GM20431 (cell line): Measurements from ENCODE around the gene ASCL2.

Experiments used
- in situ Hi-C: fragments of 300-500 bp; cut with MseI, MboI; formaldehyde crosslinking; loops from one replicate; pipeline ENCODE4 v1.15.0; 2020; ENCODE audit warnings: low sequenced_read_pairs; ENCODE audit not compliant: unreplicated experiment

ASCL2 gene, protein sequence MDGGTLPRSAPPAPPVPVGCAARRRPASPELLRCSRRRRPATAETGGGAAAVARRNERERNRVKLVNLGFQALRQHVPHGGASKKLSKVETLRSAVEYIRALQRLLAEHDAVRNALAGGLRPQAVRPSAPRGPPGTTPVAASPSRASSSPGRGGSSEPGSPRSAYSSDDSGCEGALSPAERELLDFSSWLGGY

DNA sequence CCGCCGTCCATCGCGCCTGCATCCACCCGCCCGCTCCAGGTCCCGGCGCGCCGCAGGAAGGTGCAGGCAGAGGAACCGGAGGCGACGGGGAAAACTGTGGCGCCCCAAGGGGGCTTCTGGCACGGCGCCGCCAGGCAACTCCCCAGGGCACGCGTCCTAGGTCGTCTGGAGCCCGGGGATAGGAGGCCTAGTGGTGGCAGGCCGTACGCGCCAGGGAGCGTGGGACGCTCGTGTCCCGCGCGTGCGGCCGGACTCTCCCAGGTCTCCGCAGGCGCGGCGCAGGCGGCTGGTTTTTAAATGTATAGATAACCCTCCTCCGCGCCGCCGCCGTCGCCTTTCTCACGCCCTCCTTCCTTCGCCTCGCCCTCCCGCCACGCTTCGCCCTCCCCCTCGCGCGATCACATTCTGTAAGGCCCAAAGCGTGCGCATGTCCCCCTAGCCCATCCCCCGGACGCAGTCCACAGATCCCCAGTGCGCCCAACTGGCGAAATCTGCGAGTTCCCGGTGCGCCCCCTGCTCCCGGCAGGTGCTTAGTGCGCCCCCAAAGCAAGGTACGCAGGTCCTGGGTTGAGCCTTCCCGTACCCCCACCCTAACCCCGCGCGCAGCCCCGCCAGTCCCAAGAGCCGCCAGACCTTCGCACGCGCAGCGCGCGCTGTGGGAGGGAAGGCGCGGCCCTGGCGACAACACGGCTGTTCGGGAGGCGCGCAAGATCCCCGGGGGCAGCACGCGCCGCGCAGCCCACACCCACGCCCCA is at the start of gene ASCL2:
Gene ASCL2, minus strand, starts transcription at position 267 of the 755 bp plus-strand sequence. Its CDS starts 256 bp downstream, at position 11.
- in situ Hi-C loops = no loop called here

DNA sequence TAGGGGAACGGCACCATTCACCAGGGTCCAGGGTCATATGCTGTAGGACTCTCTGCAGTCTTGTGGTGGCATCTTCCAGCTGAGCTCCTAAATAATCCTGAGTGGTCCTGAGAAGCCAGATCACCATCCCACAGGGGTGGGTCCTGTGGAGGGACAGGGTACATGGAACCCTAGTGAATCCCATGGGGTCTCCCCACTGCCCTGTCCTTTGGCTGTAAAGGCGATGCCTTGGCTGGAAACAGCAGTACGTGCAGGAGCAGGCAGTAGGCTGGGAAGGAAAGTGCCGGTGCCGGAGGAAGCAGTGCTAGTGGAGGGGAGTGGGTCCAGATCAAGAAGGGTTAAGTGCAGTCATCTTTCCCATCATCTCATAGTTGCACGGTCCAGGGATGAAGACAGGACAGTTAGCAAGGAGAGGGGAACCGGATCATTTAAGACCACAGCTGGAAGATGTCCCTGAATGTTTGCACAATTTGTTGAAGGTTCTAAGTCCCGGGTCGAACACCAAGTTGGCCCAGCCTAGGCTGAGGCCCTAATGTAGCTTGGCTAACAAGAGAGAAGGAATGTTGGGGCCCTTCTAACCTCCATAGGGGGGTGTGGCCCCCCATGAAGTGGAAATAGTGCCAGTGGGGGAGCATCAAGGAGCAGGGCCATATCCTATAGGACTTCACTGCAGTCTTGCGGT is 49.5 kb upstream of the ASCL2 start:
- in situ Hi-C loops = loop anchor here (10.0 kb wide), 1 partner anchor 105 kb away; no protein-coding TSS in a partner anchor

DNA sequence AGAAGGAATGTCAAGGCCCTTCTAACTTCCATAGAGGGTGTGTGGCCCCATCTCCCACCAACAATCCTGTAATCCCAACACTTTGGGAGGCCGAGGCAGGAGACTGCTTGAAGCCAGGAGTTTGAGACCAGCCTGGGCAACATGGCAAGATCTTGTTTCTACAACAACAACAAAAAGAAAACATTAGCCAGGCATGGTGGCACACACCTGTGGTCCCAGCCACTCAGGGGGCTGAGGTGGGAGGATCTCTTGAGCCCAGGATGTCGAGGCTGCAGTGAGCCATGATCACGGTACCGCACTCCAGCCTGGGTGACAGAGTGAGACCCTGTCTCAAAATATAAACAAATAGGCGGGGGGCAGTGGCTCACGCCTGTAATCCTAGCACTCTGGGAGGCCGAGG is 48.3 kb upstream of the ASCL2 start:
- in situ Hi-C loops = loop anchor here (10.0 kb wide), 1 partner anchor 106 kb away; no protein-coding TSS in a partner anchor

DNA sequence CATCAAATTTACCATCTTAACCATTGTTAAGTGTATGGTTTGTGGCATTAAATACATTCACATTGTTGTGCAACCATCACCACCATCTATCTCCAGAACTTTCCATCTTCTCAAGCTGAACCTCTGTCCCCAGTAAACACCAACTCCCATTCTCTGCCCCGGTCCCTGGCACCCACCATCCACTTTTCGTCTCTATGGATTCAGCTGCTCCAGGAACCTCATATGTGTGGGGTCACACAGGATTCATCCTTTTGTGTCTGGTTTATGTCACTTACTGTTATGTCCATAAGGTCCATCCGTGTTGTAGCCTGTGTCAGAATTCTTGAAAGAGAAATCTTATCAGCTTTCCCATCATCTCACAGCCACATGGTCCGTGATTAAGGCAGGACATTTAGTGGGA is 47.7 kb upstream of the ASCL2 start:
- in situ Hi-C loops = loop anchor here (10.0 kb wide), 1 partner anchor 107 kb away; no protein-coding TSS in a partner anchor

DNA sequence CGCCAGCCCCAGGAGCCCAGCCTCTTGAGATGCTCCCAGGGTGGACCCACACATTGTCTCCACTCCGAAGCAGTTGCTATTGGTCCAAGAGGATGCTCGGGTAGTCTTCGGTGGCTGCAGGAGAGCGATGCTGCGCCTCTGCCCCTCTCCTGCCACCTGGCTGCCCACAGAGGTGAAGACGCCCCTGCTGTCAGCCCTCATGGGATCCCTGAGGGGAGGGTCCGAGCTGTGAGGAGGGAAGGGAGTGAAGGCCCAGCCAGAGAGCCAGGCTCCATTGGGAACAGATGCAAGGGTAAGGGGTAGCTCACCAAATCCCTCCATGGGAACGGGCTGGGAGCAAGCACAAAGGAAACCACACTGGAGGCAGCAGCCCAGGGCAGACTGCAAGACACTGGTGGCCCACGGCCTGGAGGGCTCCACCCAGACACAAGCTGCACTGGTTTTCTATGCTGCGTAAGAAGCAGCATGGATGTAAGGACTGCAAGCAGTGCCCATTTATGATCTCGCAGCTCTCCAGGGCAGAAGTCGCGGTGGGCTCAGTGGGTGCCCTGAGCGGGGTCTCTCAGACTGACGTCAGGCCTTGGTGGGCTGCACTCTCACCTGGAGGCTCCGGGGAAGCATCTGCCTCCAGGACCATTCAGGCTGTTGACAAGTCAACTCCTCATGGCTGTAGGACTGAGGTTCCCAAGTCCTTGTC is 47.1 kb upstream of the ASCL2 start:
- in situ Hi-C loops = loop anchor here (10.0 kb wide), 1 partner anchor 107 kb away; no protein-coding TSS in a partner anchor

DNA sequence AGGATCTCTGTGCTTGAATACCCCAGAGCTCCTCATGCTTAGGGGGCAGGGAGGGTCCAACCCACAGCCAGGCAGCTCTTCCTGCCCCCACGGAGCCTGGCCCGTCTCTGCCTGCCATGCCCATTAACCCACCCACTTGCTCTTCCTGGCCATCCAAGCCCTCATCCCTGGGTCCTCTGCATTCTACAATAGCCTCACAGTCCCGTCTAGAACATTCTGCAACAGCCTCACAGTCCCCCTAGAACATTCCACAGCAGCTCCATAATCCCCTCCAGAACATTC is 46.5 kb upstream of the ASCL2 start:
- in situ Hi-C loops = loop anchor here (10.0 kb wide), 1 partner anchor 108 kb away; no protein-coding TSS in a partner anchor

DNA sequence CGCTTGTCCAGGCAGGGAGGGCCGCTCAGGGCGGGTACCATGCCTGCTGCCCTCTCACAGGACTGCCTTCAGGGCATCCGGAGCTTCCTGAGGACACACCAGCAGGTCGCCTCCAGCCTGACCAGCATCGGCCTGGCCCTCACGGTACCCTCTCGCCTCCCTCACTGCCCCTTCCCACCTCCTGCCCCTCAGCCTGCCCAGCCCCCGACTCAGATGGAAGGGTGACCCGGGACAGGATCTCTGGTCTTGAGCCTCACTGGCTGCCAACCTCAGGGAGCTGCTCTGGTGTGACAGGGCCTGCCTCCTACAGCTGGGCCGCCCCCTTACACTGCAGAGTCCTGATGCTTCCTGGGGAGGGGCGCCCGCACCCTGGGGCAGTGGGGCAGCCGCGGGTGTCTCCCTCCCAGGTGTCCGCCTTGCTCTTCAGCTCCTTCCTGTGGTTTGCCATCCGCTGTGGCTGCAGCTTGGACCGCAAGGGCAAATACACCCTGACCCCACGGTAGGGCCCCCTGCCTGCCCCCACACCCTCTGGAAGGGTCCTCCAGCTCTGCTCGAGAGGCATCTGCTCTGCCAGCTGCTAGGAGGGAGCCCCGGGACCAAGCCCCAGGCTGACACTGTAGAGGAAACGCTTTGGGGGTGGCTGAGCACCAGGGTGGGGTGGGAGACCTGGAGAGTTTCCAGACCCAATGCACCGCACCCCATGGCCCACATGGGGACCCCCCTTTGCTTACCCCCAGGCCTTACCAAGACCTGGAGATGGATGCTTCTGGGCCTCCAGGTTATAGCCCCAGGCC is 46.0 kb upstream of the ASCL2 start:
- in situ Hi-C loops = loop anchor here (10.0 kb wide), 1 partner anchor 108 kb away; no protein-coding TSS in a partner anchor

DNA sequence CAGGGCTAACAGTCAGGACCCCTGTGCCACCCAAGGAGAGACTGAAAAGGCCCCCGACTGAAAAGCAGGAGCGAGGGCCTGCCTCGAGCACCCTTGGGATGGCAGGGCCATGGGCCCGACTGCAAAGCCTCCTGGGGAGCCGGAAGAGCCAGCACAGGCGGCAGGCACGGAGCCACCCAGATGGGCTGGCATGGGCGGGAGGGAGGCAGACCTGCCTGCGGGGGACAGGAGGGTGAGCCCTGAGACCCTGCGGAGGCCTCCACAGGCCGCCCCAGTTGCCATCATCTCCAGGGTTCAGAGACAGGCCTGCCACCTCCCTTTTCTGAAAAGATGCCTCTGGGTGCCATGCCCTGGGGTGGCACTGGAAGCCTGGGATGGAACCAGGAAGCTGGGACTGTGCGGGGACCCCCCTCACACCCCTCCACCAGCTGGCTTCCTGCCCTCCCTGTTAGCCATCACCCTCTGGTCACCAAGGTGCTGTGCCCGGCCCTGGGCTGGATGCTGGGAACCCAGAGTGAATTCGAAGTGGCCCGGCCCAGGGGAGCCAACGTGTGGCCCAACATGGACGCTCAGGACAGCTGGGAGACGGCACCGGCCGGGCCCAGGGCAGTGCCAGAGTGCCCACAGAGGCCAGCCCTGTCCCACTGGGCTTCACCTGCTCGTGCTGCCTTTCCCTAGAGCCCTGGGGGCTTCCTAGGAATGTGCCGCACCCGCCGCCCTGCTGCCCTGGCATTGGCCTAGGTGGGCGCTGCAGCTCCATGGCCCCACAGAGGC is 45.2 kb upstream of the ASCL2 start:
- in situ Hi-C loops = loop anchor here (10.0 kb wide), 1 partner anchor 109 kb away; no protein-coding TSS in a partner anchor

DNA sequence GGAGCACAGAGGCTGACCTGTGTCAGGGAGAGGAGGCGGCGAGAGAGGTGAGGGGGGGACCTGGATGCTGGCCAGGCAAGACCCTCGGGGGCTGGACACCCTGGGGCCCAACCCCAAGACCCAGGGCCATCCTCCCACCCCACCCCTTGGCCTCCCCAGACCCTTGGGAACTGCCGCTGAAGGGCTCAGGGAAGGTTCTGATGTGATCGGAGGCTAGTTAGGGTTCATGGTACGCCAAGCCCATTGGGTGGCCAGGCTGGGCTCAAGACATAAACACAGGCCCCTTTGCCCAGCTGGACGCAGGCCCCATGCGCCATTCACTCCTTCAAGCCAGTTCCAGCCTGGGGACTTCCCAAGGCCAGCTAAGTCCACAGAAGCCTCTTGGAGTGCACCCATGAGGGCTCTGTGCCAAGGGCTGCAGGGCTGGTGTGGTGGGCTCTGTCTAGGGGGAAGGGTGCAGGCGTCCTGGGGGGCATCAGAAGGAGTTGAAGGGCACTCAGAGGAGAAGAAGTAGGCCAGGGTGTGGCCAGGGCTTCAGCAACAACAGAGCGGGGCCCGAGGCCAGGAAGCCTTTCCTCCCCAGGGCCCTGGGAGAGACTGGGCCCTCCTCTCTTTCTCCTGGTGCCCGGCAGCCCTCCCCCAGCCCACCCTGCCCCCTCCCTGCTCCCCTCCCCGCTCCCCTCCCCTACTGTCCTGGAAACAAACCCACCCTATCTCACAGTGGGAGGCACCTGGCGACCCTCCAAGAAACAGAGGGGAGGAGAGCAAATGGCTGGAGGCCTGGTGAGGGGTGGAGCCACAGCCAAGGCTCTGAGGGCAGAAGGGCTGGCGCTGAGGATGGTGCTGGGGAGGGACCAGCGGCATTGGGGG is 44.4 kb upstream of the ASCL2 start:
- in situ Hi-C loops = loop anchor here (10.0 kb wide), 1 partner anchor 110 kb away; no protein-coding TSS in a partner anchor

DNA sequence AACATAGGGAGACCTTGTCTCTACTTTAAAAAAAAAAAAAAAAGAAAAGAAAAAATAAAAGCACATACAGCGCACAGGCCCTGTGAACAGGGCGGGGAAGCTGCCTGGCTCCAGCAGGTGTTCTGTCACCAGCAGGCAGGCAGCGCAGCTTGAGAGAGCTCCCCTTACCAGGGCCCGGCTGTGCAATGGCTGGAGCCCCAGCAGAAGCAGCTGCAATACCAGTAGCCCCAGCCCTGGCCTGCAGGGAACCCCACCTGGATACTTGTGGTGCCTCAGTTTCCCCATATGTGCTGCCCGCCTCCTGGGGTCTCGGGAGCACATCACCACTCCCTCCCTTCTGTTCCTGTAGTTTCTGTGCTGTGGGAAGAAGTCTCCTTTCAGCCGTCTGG is 43.7 kb upstream of the ASCL2 start:
- in situ Hi-C loops = loop anchor here (10.0 kb wide), 1 partner anchor 111 kb away; no protein-coding TSS in a partner anchor

DNA sequence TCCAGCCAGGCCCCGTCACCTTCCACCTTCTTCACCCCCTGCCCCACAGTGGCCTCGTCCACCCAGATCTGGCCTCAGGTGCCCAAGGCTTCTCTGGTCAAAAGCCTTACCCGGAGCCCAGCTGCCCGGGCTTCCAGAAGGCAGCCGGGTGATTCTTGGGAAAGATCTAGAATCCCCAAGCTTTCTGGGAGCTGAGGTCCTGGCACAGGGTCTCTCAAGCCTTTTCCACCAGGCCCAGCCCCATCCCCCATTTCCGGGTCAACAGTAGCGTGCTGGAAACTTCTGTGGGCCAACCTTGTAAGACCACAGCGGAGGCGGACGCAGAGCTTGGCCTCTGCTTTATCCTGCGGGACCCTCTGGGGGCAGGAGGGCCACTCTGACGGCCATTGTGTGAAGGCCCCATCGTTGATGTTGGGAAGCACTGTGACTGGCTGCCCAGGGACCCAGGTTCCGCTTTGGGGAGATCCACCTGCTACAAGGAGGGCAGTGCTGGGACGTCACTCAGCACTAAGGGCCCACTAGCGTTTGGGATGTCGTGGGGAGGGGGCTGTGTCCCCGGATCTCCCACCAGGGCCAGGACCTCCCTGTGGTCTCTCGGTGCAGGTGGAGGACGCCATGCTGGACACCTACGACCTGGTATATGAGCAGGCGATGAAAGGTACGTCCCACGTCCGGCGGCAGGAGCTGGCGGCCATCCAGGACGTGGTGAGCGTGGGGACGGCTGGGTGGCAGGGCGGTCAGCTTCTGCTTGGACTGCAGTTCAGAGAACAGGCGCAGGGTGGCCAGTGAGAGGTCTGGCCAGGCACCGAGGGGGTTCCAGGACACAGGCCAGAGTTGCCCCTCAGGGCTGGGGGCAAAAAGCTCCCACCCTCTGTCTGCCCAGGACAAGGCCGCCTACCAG is 42.9 kb upstream of the ASCL2 start:
- in situ Hi-C loops = loop anchor here (10.0 kb wide), 1 partner anchor 112 kb away; no protein-coding TSS in a partner anchor

DNA sequence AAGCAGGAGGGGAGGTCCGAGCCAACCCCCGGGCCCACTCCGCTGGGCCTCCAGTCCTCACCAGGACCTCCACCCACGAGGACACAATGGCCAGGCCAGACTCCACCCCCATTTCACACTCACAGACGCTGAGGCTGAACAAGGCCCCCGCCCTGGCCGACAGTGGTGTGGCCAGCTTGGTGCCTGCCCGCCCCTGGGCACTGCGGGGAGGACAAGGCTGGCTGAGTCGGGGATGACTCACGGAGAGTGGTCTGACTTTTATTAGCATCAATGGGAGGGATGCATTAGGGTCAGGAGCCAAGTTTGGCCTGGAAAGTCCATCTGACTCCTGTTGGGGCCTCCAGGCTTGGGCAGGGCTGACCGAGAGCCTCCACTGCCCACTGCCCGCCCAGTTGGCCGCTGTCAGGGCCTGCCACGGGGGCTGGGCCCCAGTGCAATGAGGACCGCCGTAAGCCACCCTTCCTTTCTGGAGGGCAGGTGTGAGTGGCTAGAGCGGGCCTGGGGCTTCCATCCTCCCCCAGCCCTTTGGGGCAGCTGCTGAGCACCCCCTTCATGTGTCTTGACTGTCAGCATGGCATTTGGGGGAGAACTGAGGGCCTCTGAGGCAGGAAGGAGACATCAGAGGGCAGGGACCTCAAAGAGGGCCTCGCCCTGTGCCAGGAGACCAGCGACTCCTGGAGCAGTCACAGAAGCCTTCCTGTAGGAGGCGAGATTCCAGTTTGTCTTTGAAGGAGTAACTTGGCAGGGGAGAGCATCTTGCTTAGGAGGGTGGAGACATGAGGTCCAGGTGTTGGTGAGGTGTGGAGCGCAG is 42.0 kb upstream of the ASCL2 start:
- in situ Hi-C loops = loop anchor here (10.0 kb wide), 1 partner anchor 112 kb away; no protein-coding TSS in a partner anchor

DNA sequence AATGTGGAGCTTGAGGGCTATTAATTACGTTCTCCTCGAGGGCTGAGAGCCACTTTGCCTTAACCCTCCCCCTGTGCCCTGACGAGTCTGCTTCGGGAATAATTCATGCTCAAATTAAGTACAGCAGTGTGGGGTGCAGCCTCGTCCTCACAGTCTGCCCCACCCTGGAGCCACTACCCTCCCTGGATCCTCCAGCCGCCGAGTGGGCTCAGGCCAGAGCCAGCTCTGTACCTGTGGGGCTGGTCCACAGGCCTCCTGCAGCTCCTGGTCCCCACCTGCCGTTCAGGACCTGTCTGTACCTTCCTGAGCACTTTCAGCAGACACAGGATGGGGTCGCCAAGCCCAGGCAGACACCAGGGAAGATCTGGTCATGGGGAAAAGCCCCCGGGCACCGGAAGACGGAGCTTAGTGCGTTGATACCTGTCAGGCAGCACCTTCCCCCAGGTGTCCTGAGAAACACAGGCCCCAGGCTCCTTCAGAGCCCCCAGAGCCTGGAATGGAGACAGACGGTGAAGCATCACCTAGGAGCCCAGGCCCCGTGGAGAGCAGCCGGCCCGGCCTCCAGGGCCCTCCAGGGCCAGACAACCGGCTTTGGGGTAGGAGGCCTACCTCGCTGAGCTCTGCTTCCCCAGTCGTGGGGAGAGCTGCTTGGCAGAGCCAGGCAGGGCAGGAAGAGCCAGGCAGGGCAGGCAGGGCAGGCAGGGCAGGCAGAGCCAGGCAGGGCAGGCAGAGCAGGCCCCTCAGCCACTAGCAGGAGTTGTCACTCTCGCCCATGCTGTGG is 41.2 kb upstream of the ASCL2 start:
- in situ Hi-C loops = loop anchor here (10.0 kb wide), 1 partner anchor 113 kb away; no protein-coding TSS in a partner anchor

DNA sequence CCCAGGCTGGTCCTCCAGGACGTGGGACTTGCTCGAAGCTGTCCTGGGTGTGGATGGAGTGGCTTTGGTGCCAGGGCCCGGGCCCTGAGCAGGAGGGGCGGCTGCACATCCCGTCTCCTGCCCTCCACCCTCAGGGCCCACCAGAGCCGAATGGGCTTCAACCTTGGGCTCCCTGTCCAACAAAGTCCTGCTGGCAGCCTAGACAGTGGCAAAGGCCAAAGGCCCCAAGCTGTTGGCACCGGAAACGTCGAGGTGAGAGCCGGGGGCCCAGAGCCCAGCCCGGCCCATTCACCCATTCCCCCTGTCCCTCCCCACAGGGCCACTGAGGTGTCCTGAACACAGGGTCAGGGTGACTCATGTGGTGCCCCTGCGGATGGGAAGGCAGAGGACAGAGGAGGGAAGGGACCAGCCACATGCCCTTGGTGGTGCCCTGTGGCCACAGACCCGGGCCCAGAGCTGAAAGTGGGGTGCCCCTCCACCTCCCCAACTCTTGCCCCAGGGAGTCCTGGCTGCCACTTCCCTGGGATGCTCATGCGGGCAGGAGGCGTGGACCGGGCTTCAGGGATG is 40.5 kb upstream of the ASCL2 start:
- in situ Hi-C loops = loop anchor here (10.0 kb wide), 1 partner anchor 114 kb away; no protein-coding TSS in a partner anchor
